ENCODE results near the gene AEN. TPM values are rescaled to one million over a fixed set of nuclear protein-coding genes. Genes with fewer than 3 reads are reported as not detected.

Gene AEN
- total RNA-seq, 1 experiment from 2014 or later: 36.2 TPM

GRCh38 chr15:88638626-88639372, 17.7 kb downstream of the AEN start, which contains the start of gene ISG20:
Gene ISG20, plus strand, starts transcription at chr15:88639016. Its CDS starts 351 bp downstream, at chr15:88639367.
- peaks cover 38 to 44% of the 10 kb centered on the region in 2 experiments for H3K4me1 ChIP-seq (ENCODE audit: control insufficient read depth in 1 of 2, insufficient read depth in 2 of 2, low read length in 2 of 2)
- peak within 1 kb of the TSS; percentile 64 for H3K9ac ChIP-seq (ENCODE audit: low read length)
- H4K20me1 ChIP-seq (ENCODE audit: insufficient read depth): no peaks in the 10 kb centered on the region
- peak within 1 kb of the TSS; percentile 41 to 61 for H3K4me3 ChIP-seq (replicated peaks in 1 of 2; ENCODE audit: low read depth in 1 of 2, low read length in 2 of 2)
- H3K79me2 ChIP-seq (ENCODE audit: insufficient read depth, low read length): no peaks in the 10 kb centered on the region
- ChIA-PET RAD21 (ENCODE audit: low non-redundant PET in 1 of 2, low total read pairs in 2 of 2, uncharacterized antibody in 2 of 2, unreplicated experiment in 2 of 2) (interaction anchor here (0.6 to 1.2 kb wide), 3 partner anchors 14 to 196 kb away, joined by 3 to 4 read pairs (median 3); no protein-coding TSS in a partner anchor), CTCF (interaction anchor here (0.8 to 1.3 kb wide), 3 partner anchors 14 to 240 kb away, joined by 3 to 5 read pairs (median 4); partner anchors contain the start of gene AEN), POLR2A (interaction anchor here (0.6 to 1.8 kb wide), 11 partner anchors 10 to 529 kb away, joined by 3 to 6 read pairs (median 3); partner anchors contain the start of genes AEN, MRPL46 and MRPS11)
- H3K27me3 ChIP-seq (ENCODE audit: insufficient read depth, low read length): no peaks in the 10 kb centered on the region
- ATAC-seq (peak; percentile 87), DNase-seq (ENCODE audit: low read depth, low spot score) (peak; percentile 86)
- intact Hi-C loops (cut with micrococcal nuclease): no loop called here
- H3K27ac ChIP-seq (ENCODE audit: low read depth, low read length): peak within 1 kb of the TSS; percentile 76
- peak within 1 kb of the TSS; percentile 80 for H3K4me2 ChIP-seq (ENCODE audit: low read length)
- no peak within 1 kb of the TSS for H2AFZ ChIP-seq (ENCODE audit: low read depth, low read length, poor library complexity, severe bottlenecking)
- H3K9me3 ChIP-seq (ENCODE audit: control insufficient read depth in 1 of 2, insufficient read depth in 1 of 2, low read depth in 1 of 2, low read length in 2 of 2): no peaks in the 10 kb centered on the region
- no TSS peak for BruUV-seq (replicated peaks)
- H3K36me3 ChIP-seq (ENCODE audit: control insufficient read depth in 1 of 2, insufficient read depth in 2 of 2, low read length in 2 of 2): peaks cover 0 to 3% of the 10 kb centered on the region in 2 experiments; a peak in 1 of 4 replicates
- no peaks in the 10 kb centered on the region for H3K9me2 ChIP-seq (ENCODE audit: insufficient read depth)
- TF ChIP-seq SRF (IDR thresholded peaks at IDR 0.05; ENCODE audit: low read depth) (peak; percentile 50; the same call in 1 of the 2 replicates), CTCF (IDR thresholded peaks at IDR 0.05 in 2 of 3, conservative IDR thresholded peaks at IDR 0.05 in 1 of 3; ENCODE audit: borderline replicate concordance in 1 of 3, insufficient read depth in 1 of 3, low read depth in 2 of 3, low read length in 2 of 3) (peak; percentile 4 to 39 (median 28); a peak in 2 of 6 replicates), CBX3 (IDR thresholded peaks at IDR 0.05; ENCODE audit: low read depth) (peak; percentile 96), REST (IDR thresholded peaks at IDR 0.05; ENCODE audit: low read depth) (no peak), POLR2AphosphoS5 (IDR thresholded peaks at IDR 0.05; ENCODE audit: low read depth, low read length) (peak; percentile 67), YY1 (IDR thresholded peaks at IDR 0.05; ENCODE audit: extremely low read depth, insufficient replicate concordance, low read depth, low read length) (no peak), RAD21 (IDR thresholded peaks at IDR 0.05; ENCODE audit: low read depth) (peak; percentile 47), SP1 (IDR thresholded peaks at IDR 0.05; ENCODE audit: low read depth) (peak; percentile 93), JUND (IDR thresholded peaks at IDR 0.05) (peak; percentile 92), ZNF274 (IDR thresholded peaks at IDR 0.05; ENCODE audit: low read depth, low read length) (no peak), ELF1 (IDR thresholded peaks at IDR 0.05; ENCODE audit: borderline replicate concordance, low read depth) (no peak), ATF3 (IDR thresholded peaks at IDR 0.05) (no peak; the same call in 1 of the 2 replicates), ZBTB33 (IDR thresholded peaks at IDR 0.05; ENCODE audit: extremely low read depth, insufficient replicate concordance, low read length) (no peak), POLR2A (IDR thresholded peaks at IDR 0.05; ENCODE audit: borderline replicate concordance, extremely low read depth, insufficient read depth, insufficient read length) (peak; percentile 27), EGR1 (IDR thresholded peaks at IDR 0.05; ENCODE audit: low read depth) (no peak), ZFX (IDR thresholded peaks at IDR 0.05) (no peak), TCF7L2 (IDR thresholded peaks at IDR 0.05; ENCODE audit: borderline replicate concordance, extremely low read depth, insufficient read depth, insufficient read length) (peak; percentile 65), EZH2 (IDR thresholded peaks at IDR 0.05) (no peak), FOSL1 (IDR thresholded peaks at IDR 0.05; ENCODE audit: low read depth) (peak; percentile 88)
